H9 (cell line): Measurements from ENCODE around the gene RUNX1. TPM values are rescaled to one million over a fixed set of nuclear protein-coding genes. Genes with fewer than 3 reads are reported as not detected.

Experiments used
- DNase-seq: peaks from one replicate; pipeline ENCODE4 v3.0.0-alpha.2; 2017
- H2AFZ ChIP-seq: one replicate; pipeline ENCODE4 v1.6.1; 2013; ENCODE audit warnings: mild to moderate bottlenecking, low read length, control low read depth, moderate library complexity
- H2AK5ac ChIP-seq: 2 replicates; pipeline ENCODE4 v1.6.1; 2013; ENCODE audit warnings: low read length, control low read depth, mixed read lengths; ENCODE audit not compliant: insufficient read length
- H2BK120ac ChIP-seq: one replicate; pipeline ENCODE4 v1.6.1; 2013; ENCODE audit warnings: low read depth, mild to moderate bottlenecking, low read length, control low read depth, inconsistent platforms; ENCODE audit not compliant: poor library complexity, severe bottlenecking
- H2BK12ac ChIP-seq: 2 replicates; pipeline ENCODE4 v1.6.1; 2013; ENCODE audit warnings: low read length, control low read depth, mixed read lengths, low read depth; ENCODE audit not compliant: insufficient read length
- H2BK15ac ChIP-seq: 2 replicates; pipeline ENCODE4 v1.6.1; 2013; ENCODE audit warnings: low read depth, low read length, control low read depth
- H2BK20ac ChIP-seq: one replicate; pipeline ENCODE4 v1.6.1; 2013; ENCODE audit warnings: low read depth, mild to moderate bottlenecking, low read length, control low read depth, inconsistent platforms; ENCODE audit not compliant: poor library complexity, severe bottlenecking
- H2BK5ac ChIP-seq: 2 replicates; pipeline ENCODE4 v1.6.1; 2013; ENCODE audit warnings: low read length, control low read depth, mixed read lengths; ENCODE audit not compliant: insufficient read length
- H3K14ac ChIP-seq: 2 replicates; pipeline ENCODE4 v1.6.1; 2013; ENCODE audit warnings: low read length, control low read depth; ENCODE audit not compliant: insufficient read depth
- H3K18ac ChIP-seq: 2 replicates; pipeline ENCODE4 v1.6.1; 2013; ENCODE audit warnings: low read depth, mild to moderate bottlenecking, mixed read lengths, low read length, control low read depth; ENCODE audit not compliant: insufficient read length
- H3K23ac ChIP-seq: 2 replicates; pipeline ENCODE4 v1.6.1; 2013; ENCODE audit warnings: low read length, control low read depth, mixed read lengths, low read depth; ENCODE audit not compliant: insufficient read length
- H3K23me2 ChIP-seq: 2 replicates; pipeline ENCODE4 v1.6.1; 2013; ENCODE audit warnings: low read depth, mild to moderate bottlenecking, mixed read lengths, low read length, control low read depth; ENCODE audit not compliant: insufficient read length, poor library complexity, severe bottlenecking
- H3K27ac ChIP-seq: 2 replicates; pipeline ENCODE4 v1.5.1; 2013; ENCODE audit warnings: low read length, control low read depth, mixed read lengths, low read depth; ENCODE audit not compliant: insufficient read length
- H3K27me3 ChIP-seq: 2 replicates; pipeline ENCODE4 v1.6.1; 2013; ENCODE audit warnings: low read length, control low read depth, inconsistent platforms; ENCODE audit not compliant: insufficient read depth
- H3K4ac ChIP-seq: 2 replicates; pipeline ENCODE4 v1.6.1; 2013; ENCODE audit warnings: low read depth, mild to moderate bottlenecking, control low read depth, inconsistent platforms, low read length, moderate library complexity
- H3K4me1 ChIP-seq: 2 replicates; pipeline ENCODE4 v1.6.1; 2013; ENCODE audit warnings: low read length, control low read depth, inconsistent platforms; ENCODE audit not compliant: insufficient read depth
- H3K4me2 ChIP-seq: 2 replicates; pipeline ENCODE4 v1.6.1; 2013; ENCODE audit warnings: low read length, control low read depth, mixed read lengths; ENCODE audit not compliant: insufficient read length, insufficient read depth
- H3K56ac ChIP-seq: 2 replicates; pipeline ENCODE4 v1.6.1; 2013; ENCODE audit warnings: low read depth, mild to moderate bottlenecking, mixed read lengths, low read length, control low read depth; ENCODE audit not compliant: insufficient read length
- H3K79me1 ChIP-seq: 2 replicates; pipeline ENCODE4 v1.6.1; 2013; ENCODE audit warnings: low read depth, mild to moderate bottlenecking, moderate library complexity, low read length, control low read depth, inconsistent platforms; ENCODE audit not compliant: insufficient read depth, poor library complexity, severe bottlenecking
- H3K79me2 ChIP-seq: 2 replicates; pipeline ENCODE4 v1.6.1; 2013; ENCODE audit warnings: low read length, control low read depth, inconsistent platforms; ENCODE audit not compliant: insufficient read depth
- H3K9ac ChIP-seq: 2 replicates; pipeline ENCODE4 v1.6.1; 2013; ENCODE audit warnings: low read length, control low read depth, mixed read lengths; ENCODE audit not compliant: insufficient read length; ENCODE audit errors: extremely low read depth
- H3K9me3 ChIP-seq: one replicate; pipeline ENCODE4 v1.6.1; 2013; ENCODE audit warnings: low read depth, low read length, inconsistent platforms; ENCODE audit not compliant: control insufficient read depth
- H3T11ph ChIP-seq: one replicate; pipeline ENCODE4 v1.6.1; 2013; ENCODE audit warnings: mild to moderate bottlenecking, low read length, control low read depth, inconsistent platforms
- H4K20me1 ChIP-seq: one replicate; pipeline ENCODE4 v1.6.1; 2013; ENCODE audit not compliant: control insufficient read depth, insufficient read length, insufficient read depth
- H4K5ac ChIP-seq: 2 replicates; pipeline ENCODE4 v1.6.1; 2013; ENCODE audit warnings: low read depth, mild to moderate bottlenecking, mixed read lengths, low read length, control low read depth; ENCODE audit not compliant: insufficient read length
- H4K8ac ChIP-seq: replicated peaks from 2 replicates; pipeline ENCODE4 v1.6.1; 2013; ENCODE audit warnings: low read length, control low read depth, mixed read lengths, low read depth; ENCODE audit not compliant: insufficient read length
- H4K91ac ChIP-seq: 2 replicates; pipeline ENCODE4 v1.6.1; 2013; ENCODE audit warnings: low read depth, mild to moderate bottlenecking, moderate library complexity, mixed read lengths, low read length, control low read depth; ENCODE audit not compliant: insufficient read length
- H3K27ac Mint-ChIP-seq, 3 experiments: 2 replicates in 2 of 3; 3 replicates in 1 of 3; pipeline ENCODE4 v1.8.0; 2020 to 2021; ENCODE audit warnings: mixed read lengths in 3 of 3, mild to moderate bottlenecking in 1 of 3, moderate library complexity in 1 of 3
- H3K27me3 Mint-ChIP-seq: 2 replicates; pipeline ENCODE4 v1.8.0; 2021; ENCODE audit warnings: low read depth, mild to moderate bottlenecking, moderate library complexity, mixed read lengths
- H3K36me3 Mint-ChIP-seq, 3 experiments: 2 replicates in 2 of 3; 3 replicates in 1 of 3; pipeline ENCODE4 v1.8.0; 2020 to 2021; ENCODE audit warnings: low read depth in 3 of 3, mixed read lengths in 3 of 3; ENCODE audit not compliant: insufficient read depth in 1 of 3
- H3K4me1 Mint-ChIP-seq, 2 experiments: 2 replicates each; pipeline ENCODE4 v1.8.0; 2020; ENCODE audit warnings: mixed read lengths in 2 of 2
- H3K4me3 Mint-ChIP-seq, 2 experiments: 2 replicates in 1 of 2; 3 replicates in 1 of 2; pipeline ENCODE4 v1.8.0; 2020 to 2021; ENCODE audit warnings: mild to moderate bottlenecking in 2 of 2, mixed read lengths in 2 of 2, moderate library complexity in 1 of 2
- H3K9me3 Mint-ChIP-seq, 2 experiments: 2 replicates in 1 of 2; 3 replicates in 1 of 2; pipeline ENCODE4 v1.8.0; 2020; ENCODE audit warnings: mild to moderate bottlenecking in 2 of 2, mixed read lengths in 2 of 2, moderate library complexity in 1 of 2
- CTCF ChIP-seq: fragments of 200-600 bp; sonication (generic); conservative IDR thresholded peaks from 3 replicates; pipeline ENCODE4 v1.8.0; 2021; ENCODE audit warnings: antibody characterized with exemption, mild to moderate bottlenecking
- WGBS: extraction: QIAGEN DNeasy Blood & Tissue Kit; methylation state at CpG from one replicate; pipeline ENCODE4 v1.1.7; 2013; ENCODE audit warnings: missing lambda C conversion rate, low lambda C conversion rate, mixed read lengths; ENCODE audit not compliant: insufficient read length; ENCODE audit errors: extremely low coverage; 5-methylcytosine and 5-hydroxymethylcytosine counted together
- total RNA-seq: library from RNA; stranded (reverse); gene quantifications from 2 replicates; pipeline ENCODE4 v1.2.1, GENCODE V29; 2021

Gene RUNX1
- total RNA-seq, 1 experiment from 2014 or later = 0.72 TPM

GRCh38 chr21:34942911-34943310, 106.2 kb downstream of the RUNX1 start:
- H2BK20ac ChIP-seq = no peak overlapping the region
- H3K4ac ChIP-seq = no peak overlapping the region
- H3K27ac ChIP-seq = no peak overlapping the region
- no peak overlapping the region for H3K4me2 ChIP-seq
- no peak overlapping the region for H3K14ac ChIP-seq
- no peak overlapping the region for H2AK5ac ChIP-seq
- no peaks in the 10 kb centered on the region for H3K36me3 Mint-ChIP-seq
- no peak overlapping the region for H3K27ac Mint-ChIP-seq
- no peaks in the 10 kb centered on the region for H3K4me1 ChIP-seq
- H3K79me2 ChIP-seq = no peaks in the 10 kb centered on the region
- no peak overlapping the region for H2BK15ac ChIP-seq
- no peak overlapping the region for H2BK12ac ChIP-seq
- H3K18ac ChIP-seq = no peak overlapping the region
- H3K9me3 ChIP-seq = no peaks in the 10 kb centered on the region
- WGBS = no CpG with 5 or more reads among the region's 7 CpGs
- no peak overlapping the region for H4K91ac ChIP-seq
- H3K27me3 Mint-ChIP-seq = peaks cover 25% of the 10 kb centered on the region
- no peak for TF ChIP-seq CTCF
- no peak for DNase-seq
- no peak overlapping the region for H3K9ac ChIP-seq
- H4K8ac ChIP-seq = no peak overlapping the region
- H3K9me3 Mint-ChIP-seq = no peaks in the 10 kb centered on the region
- no peaks in the 10 kb centered on the region for H3K27me3 ChIP-seq
- H3K23ac ChIP-seq = no peak overlapping the region
- H2BK120ac ChIP-seq = no peak overlapping the region
- no peak overlapping the region for H2BK5ac ChIP-seq
- H4K5ac ChIP-seq = no peak overlapping the region
- H3K4me1 Mint-ChIP-seq = peaks cover 6 to 9% of the 10 kb centered on the region in 2 experiments
- no peaks in the 10 kb centered on the region for H3K23me2 ChIP-seq
- H3T11ph ChIP-seq = no peak overlapping the region
- no peaks in the 10 kb centered on the region for H4K20me1 ChIP-seq
- H3K79me1 ChIP-seq = no peaks in the 10 kb centered on the region
- H2AFZ ChIP-seq = no peak overlapping the region
- H3K56ac ChIP-seq = no peak overlapping the region
- H3K4me3 Mint-ChIP-seq = no peak overlapping the region
